HepG2 (cell line): ENCODE results near the gene SLC2A2. TPM values are rescaled to one million over a fixed set of nuclear protein-coding genes. Genes with fewer than 3 reads are reported as not detected.

Source experiments
- ATF1 ChIP-seq: IDR thresholded peaks from 2 replicates; pipeline ENCODE4 v1.6.1; 2016; ENCODE audit warnings: mild to moderate bottlenecking, control low read depth
- ERF ChIP-seq: IDR thresholded peaks from 2 replicates; pipeline ENCODE4 v1.6.1; 2018; ENCODE audit warnings: missing biosample characterization, missing genetic modification reagents
- FOXM1 ChIP-seq: sonication (generic); formaldehyde crosslinking; IDR thresholded peaks from 2 replicates; pipeline ENCODE4 v1.5.0; 2020; ENCODE audit warnings: missing genetic modification reagents
- GABPB1 ChIP-seq: IDR thresholded peaks from 2 replicates; pipeline ENCODE4 v1.6.1; 2016; ENCODE audit warnings: mild to moderate bottlenecking, missing genetic modification reagents, moderate library complexity, missing compliant biosample characterization
- KMT2A ChIP-seq: sonication (generic); formaldehyde crosslinking; IDR thresholded peaks from 2 replicates; pipeline ENCODE4 v1.4.0; 2020; ENCODE audit warnings: missing genetic modification reagents
- TBL1XR1 ChIP-seq: fragments of 150-350 bp; IDR thresholded peaks from 2 replicates; pipeline ENCODE4 v1.6.1; 2014; ENCODE audit warnings: borderline replicate concordance, low read length; ENCODE audit not compliant: partially characterized antibody
- XBP1 ChIP-seq: sonication (generic); formaldehyde crosslinking; IDR thresholded peaks from 2 replicates; pipeline ENCODE4 v1.5.0; 2020; ENCODE audit warnings: missing genetic modification reagents
- ZKSCAN1 ChIP-seq: fragments of 150-350 bp; IDR thresholded peaks from 2 replicates; pipeline ENCODE4 v1.6.1; 2014; ENCODE audit warnings: low read length
- ZNF205 ChIP-seq: IDR thresholded peaks from 2 replicates; pipeline ENCODE4 v1.6.1; 2018; ENCODE audit warnings: missing biosample characterization, missing genetic modification reagents
- ZNF614 ChIP-seq: IDR thresholded peaks from 2 replicates; pipeline ENCODE4 v1.6.1; 2018; ENCODE audit warnings: missing biosample characterization, missing genetic modification reagents, inconsistent platforms, borderline replicate concordance
- polyA plus RNA-seq, 8 experiments: library from polyadenylated mRNA; depleted of rRNA in 3 of 8; stranded (reverse) in 7 of 8; unstranded in 1 of 8; fragments of >200 nt; fragmentation: Illumina TruSeq in 4 of 8; extraction: Trizol in 4 of 8; gene quantifications; 2 replicates each; pipeline versions ENCODE4 v1.2.1 to v1.2.3, GENCODE V29; 2011 to 2016; ENCODE audit warnings: low read depth in 4 of 8, missing spikeins in 1 of 8, mixed read lengths in 1 of 8; ENCODE audit not compliant: insufficient read depth in 1 of 8
- total RNA-seq, 5 experiments: library from RNA; depleted of rRNA; stranded (reverse); fragments of >200 nt; fragmentation: Illumina TruSeq; extraction: Trizol; gene quantifications; 2 replicates each; pipeline ENCODE4 v1.2.3, GENCODE V29; 2016; ENCODE audit warnings: low read depth in 1 of 5
- TF ChIP-seq, protein P1 (sequence below): sonication (generic); formaldehyde crosslinking; IDR thresholded peaks from 2 replicates; pipeline ENCODE4 v1.4.0; 2020; ENCODE audit warnings: missing genetic modification reagents
- TF ChIP-seq, protein P2 (sequence below): sonication (generic); formaldehyde crosslinking; IDR thresholded peaks from 2 replicates; pipeline ENCODE4 v1.9.0; 2022; ENCODE audit warnings: missing genetic modification reagents, mild to moderate bottlenecking, borderline replicate concordance
- TF ChIP-seq, protein P3 (sequence below): sonication (generic); formaldehyde crosslinking; conservative IDR thresholded peaks from 2 replicates; pipeline ENCODE4 v1.8.0; 2022; ENCODE audit warnings: missing genetic modification reagents
- TF ChIP-seq, protein P4 (sequence below): sonication (generic); formaldehyde crosslinking; IDR thresholded peaks from 2 replicates; pipeline ENCODE4 v1.5.0; 2020; ENCODE audit warnings: missing genetic modification reagents
- TF ChIP-seq, protein P5 (sequence below): sonication (generic); formaldehyde crosslinking; IDR thresholded peaks from 2 replicates; pipeline ENCODE4 v1.4.0; 2020; ENCODE audit warnings: missing genetic modification reagents, low read depth, mild to moderate bottlenecking, borderline replicate concordance
- TF ChIP-seq, protein P6 (sequence below): sonication (generic); formaldehyde crosslinking; IDR thresholded peaks from 2 replicates; pipeline ENCODE4 v1.5.1; 2020; ENCODE audit warnings: mild to moderate bottlenecking, missing genetic modification reagents, moderate library complexity

SLC2A2 gene
- total and polyA plus RNA-seq, 2 of the 13 experiments (the other 11 are each of a cell fraction or from before 2014, with no cell fraction given), result 19.5 to 23.2 TPM

DNA sequence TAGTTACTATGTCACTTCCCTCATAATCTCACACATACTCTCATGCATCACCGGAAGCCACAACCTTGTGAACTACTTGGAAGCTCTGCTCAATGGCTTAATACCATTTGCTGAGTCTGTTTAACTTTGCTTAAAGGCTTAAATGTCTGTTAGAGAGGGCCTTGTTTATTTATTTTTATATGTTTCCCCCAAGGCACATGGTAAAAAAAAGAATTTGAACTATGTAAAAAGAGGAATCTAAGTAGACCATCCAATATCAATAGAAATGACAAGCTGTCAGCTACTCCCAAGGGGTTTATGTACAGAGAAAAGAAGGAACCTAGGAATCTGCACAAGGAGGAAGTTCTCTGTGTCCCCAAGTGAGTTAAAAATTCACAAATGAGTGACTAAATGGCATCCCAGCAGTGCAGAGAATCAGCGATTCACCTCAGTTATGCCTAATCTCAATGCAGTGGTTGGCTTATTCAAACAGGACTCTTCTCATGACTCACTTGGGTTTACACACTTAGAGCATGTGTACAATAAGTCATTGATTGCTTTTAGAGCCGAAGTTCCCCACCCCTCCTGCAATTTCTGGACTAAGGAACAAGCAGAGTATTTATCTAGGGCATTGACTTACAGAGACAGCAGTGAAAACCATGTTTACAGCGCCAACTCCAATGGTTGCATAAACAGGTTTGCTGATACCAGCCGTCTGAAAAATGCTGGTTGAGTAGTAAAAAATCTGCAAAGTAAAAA is 24.4 kb downstream of the SLC2A2 start (continued):
- TF ChIP-seq, protein P1, sequence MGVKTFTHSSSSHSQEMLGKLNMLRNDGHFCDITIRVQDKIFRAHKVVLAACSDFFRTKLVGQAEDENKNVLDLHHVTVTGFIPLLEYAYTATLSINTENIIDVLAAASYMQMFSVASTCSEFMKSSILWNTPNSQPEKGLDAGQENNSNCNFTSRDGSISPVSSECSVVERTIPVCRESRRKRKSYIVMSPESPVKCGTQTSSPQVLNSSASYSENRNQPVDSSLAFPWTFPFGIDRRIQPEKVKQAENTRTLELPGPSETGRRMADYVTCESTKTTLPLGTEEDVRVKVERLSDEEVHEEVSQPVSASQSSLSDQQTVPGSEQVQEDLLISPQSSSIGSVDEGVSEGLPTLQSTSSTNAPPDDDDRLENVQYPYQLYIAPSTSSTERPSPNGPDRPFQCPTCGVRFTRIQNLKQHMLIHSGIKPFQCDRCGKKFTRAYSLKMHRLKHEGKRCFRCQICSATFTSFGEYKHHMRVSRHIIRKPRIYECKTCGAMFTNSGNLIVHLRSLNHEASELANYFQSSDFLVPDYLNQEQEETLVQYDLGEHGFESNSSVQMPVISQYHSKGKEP (CRISPR knock-in tag), result 0 out of 2 replicates have a peak, but pooled peaks have one; percentile 45
- TF ChIP-seq, protein P2, sequence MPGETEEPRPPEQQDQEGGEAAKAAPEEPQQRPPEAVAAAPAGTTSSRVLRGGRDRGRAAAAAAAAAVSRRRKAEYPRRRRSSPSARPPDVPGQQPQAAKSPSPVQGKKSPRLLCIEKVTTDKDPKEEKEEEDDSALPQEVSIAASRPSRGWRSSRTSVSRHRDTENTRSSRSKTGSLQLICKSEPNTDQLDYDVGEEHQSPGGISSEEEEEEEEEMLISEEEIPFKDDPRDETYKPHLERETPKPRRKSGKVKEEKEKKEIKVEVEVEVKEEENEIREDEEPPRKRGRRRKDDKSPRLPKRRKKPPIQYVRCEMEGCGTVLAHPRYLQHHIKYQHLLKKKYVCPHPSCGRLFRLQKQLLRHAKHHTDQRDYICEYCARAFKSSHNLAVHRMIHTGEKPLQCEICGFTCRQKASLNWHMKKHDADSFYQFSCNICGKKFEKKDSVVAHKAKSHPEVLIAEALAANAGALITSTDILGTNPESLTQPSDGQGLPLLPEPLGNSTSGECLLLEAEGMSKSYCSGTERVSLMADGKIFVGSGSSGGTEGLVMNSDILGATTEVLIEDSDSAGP (CRISPR knock-in tag), result peak; percentile 18; the same call in 1 of the 2 replicates
- no peak for TF ChIP-seq XBP1 (CRISPR knock-in tag)
- TF ChIP-seq ERF (CRISPR knock-in tag), result peak; percentile 86; the same call in 1 of the 2 replicates
- TF ChIP-seq TBL1XR1, result peak; percentile 84
- TF ChIP-seq, protein P3, sequence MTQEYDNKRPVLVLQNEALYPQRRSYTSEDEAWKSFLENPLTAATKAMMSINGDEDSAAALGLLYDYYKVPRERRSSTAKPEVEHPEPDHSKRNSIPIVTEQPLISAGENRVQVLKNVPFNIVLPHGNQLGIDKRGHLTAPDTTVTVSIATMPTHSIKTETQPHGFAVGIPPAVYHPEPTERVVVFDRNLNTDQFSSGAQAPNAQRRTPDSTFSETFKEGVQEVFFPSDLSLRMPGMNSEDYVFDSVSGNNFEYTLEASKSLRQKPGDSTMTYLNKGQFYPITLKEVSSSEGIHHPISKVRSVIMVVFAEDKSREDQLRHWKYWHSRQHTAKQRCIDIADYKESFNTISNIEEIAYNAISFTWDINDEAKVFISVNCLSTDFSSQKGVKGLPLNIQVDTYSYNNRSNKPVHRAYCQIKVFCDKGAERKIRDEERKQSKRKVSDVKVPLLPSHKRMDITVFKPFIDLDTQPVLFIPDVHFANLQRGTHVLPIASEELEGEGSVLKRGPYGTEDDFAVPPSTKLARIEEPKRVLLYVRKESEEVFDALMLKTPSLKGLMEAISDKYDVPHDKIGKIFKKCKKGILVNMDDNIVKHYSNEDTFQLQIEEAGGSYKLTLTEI (CRISPR knock-in tag), result no peak
- TF ChIP-seq KMT2A (CRISPR knock-in tag), result no peak
- TF ChIP-seq ZNF205 (CRISPR knock-in tag), result peak; percentile 80
- peak; percentile 62; the same call in 1 of the 2 replicates for TF ChIP-seq ZNF614 (CRISPR knock-in tag)
- TF ChIP-seq ZKSCAN1, result no peak
- TF ChIP-seq, protein P4, sequence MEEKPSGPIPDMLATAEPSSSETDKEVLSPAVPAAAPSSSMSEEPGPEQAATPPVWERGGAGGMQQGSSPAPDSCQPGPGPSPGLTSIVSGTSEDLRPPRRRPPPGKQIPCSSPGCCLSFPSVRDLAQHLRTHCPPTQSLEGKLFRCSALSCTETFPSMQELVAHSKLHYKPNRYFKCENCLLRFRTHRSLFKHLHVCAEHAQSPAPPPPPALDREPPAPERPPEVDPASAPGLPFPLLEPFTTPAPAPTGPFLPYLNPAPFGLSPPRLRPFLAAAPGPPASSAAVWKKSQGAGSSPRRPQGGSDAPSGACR (CRISPR knock-in tag), result peak; percentile 75; the same call in 1 of the 2 replicates
- TF ChIP-seq, protein P5, sequence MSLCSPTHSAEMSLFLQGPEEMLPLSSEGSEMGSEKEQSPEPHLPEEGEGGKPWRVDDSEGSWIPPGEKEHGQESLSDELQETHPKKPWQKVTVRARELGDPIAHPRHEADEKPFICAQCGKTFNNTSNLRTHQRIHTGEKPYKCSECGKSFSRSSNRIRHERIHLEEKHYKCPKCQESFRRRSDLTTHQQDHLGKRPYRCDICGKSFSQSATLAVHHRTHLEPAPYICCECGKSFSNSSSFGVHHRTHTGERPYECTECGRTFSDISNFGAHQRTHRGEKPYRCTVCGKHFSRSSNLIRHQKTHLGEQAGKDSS (CRISPR knock-in tag), result peak; percentile 57; the same call in 1 of the 2 replicates
- peak; percentile 49 for TF ChIP-seq GABPB1 (CRISPR knock-in tag)
- TF ChIP-seq, protein P6, sequence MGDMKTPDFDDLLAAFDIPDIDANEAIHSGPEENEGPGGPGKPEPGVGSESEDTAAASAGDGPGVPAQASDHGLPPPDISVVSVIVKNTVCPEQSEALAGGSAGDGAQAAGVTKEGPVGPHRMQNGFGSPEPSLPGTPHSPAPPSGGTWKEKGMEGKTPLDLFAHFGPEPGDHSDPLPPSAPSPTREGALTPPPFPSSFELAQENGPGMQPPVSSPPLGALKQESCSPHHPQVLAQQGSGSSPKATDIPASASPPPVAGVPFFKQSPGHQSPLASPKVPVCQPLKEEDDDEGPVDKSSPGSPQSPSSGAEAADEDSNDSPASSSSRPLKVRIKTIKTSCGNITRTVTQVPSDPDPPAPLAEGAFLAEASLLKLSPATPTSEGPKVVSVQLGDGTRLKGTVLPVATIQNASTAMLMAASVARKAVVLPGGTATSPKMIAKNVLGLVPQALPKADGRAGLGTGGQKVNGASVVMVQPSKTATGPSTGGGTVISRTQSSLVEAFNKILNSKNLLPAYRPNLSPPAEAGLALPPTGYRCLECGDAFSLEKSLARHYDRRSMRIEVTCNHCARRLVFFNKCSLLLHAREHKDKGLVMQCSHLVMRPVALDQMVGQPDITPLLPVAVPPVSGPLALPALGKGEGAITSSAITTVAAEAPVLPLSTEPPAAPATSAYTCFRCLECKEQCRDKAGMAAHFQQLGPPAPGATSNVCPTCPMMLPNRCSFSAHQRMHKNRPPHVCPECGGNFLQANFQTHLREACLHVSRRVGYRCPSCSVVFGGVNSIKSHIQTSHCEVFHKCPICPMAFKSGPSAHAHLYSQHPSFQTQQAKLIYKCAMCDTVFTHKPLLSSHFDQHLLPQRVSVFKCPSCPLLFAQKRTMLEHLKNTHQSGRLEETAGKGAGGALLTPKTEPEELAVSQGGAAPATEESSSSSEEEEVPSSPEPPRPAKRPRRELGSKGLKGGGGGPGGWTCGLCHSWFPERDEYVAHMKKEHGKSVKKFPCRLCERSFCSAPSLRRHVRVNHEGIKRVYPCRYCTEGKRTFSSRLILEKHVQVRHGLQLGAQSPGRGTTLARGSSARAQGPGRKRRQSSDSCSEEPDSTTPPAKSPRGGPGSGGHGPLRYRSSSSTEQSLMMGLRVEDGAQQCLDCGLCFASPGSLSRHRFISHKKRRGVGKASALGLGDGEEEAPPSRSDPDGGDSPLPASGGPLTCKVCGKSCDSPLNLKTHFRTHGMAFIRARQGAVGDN (CRISPR knock-in tag), result no peak
- 0 out of 2 replicates have a peak, but pooled peaks have one; percentile 25 for TF ChIP-seq FOXM1 (CRISPR knock-in tag)
- TF ChIP-seq ATF1, result peak; percentile 69; the same call in 1 of the 2 replicates
